IMR-90 (cell line): ENCODE measurements around the gene RALGPS1. TPM values are rescaled to one million over a fixed set of nuclear protein-coding genes. Genes with fewer than 3 reads are reported as not detected.

Experiments used
- ATAC-seq: fragments of 200-7000 bp; cut with Tn5 transposase; 2 replicates; pipeline ENCODE4 v1.9.1; 2020; ENCODE audit warnings: low read depth, mild to moderate bottlenecking, moderate library complexity
- BruUV-seq: library from RNA; stranded (reverse); fragments of 400-500 nt; replicated peaks from 2 replicates; lab custom pipeline; 2021; lab: Mats Ljungman, UMichigan
- CTCF ChIA-PET: fragments of 300-600 bp; formaldehyde crosslinking; extraction: SDS; loops from one replicate; lab custom pipeline; 2021; ENCODE audit warnings: antibody characterized with exemption; lab: Yijun Ruan, JAX
- POLR2A ChIA-PET: fragments of 300-600 bp; sonication (Branson Sonifier 250); formaldehyde crosslinking; loops from one replicate; lab custom pipeline; 2022; ENCODE audit warnings: antibody characterized with exemption; ENCODE audit not compliant: unreplicated experiment; lab: Charles Lee
- DNase-seq: peaks from one replicate; pipeline ENCODE4 v3.0.0; 2013
- H2AFZ ChIP-seq: replicated peaks from 2 replicates; pipeline ENCODE3; 2013; ENCODE audit warnings: low read length, mild to moderate bottlenecking; ENCODE audit not compliant: poor library complexity
- H2AK5ac ChIP-seq: 2 replicates; pipeline ENCODE4 v1.6.1; 2013; ENCODE audit warnings: low read depth, low read length, inconsistent platforms
- H2AK9ac ChIP-seq: replicated peaks from 2 replicates; pipeline ENCODE3; 2013; ENCODE audit warnings: mild to moderate bottlenecking, low read depth, low read length, moderate library complexity; ENCODE audit not compliant: poor library complexity
- H2BK120ac ChIP-seq: 2 replicates; pipeline ENCODE4 v1.6.1; 2013; ENCODE audit warnings: low read depth, low read length, inconsistent platforms
- H2BK15ac ChIP-seq: 3 replicates; pipeline ENCODE4 v1.6.1; 2013; ENCODE audit warnings: low read depth, low read length, inconsistent platforms
- H2BK20ac ChIP-seq: 2 replicates; pipeline ENCODE4 v1.6.1; 2013; ENCODE audit warnings: low read depth, mild to moderate bottlenecking, inconsistent platforms, low read length, moderate library complexity
- H2BK5ac ChIP-seq: 2 replicates; pipeline ENCODE4 v1.6.1; 2013; ENCODE audit warnings: mild to moderate bottlenecking, low read depth, low read length, inconsistent platforms; ENCODE audit not compliant: poor library complexity, severe bottlenecking
- H3K14ac ChIP-seq: replicated peaks from 2 replicates; pipeline ENCODE4 v1.6.1; 2013; ENCODE audit warnings: low read depth, low read length, inconsistent platforms
- H3K18ac ChIP-seq: 2 replicates; pipeline ENCODE4 v1.6.1; 2013; ENCODE audit warnings: low read depth, low read length, control low read depth
- H3K23ac ChIP-seq: 2 replicates; pipeline ENCODE4 v1.6.1; 2013; ENCODE audit warnings: low read depth, low read length, inconsistent platforms
- H3K27ac ChIP-seq: 2 replicates; pipeline ENCODE4 v1.5.1; 2013; ENCODE audit warnings: mild to moderate bottlenecking, control low read depth, low read length; ENCODE audit not compliant: insufficient read depth
- H3K27me3 ChIP-seq: 2 replicates; pipeline ENCODE4 v1.6.1; 2013; ENCODE audit warnings: low read length; ENCODE audit not compliant: control insufficient read depth, insufficient read depth
- H3K36me3 ChIP-seq: 2 replicates; pipeline ENCODE4 v1.6.1; 2013; ENCODE audit warnings: low read length, mixed read lengths; ENCODE audit not compliant: control insufficient read depth, insufficient read depth
- H3K4ac ChIP-seq: 2 replicates; pipeline ENCODE4 v1.6.1; 2013; ENCODE audit warnings: low read depth, low read length, inconsistent platforms
- H3K4me1 ChIP-seq: 2 replicates; pipeline ENCODE4 v1.6.1; 2013; ENCODE audit warnings: low read length, mixed read lengths; ENCODE audit not compliant: control insufficient read depth, insufficient read depth
- H3K4me2 ChIP-seq: 2 replicates; pipeline ENCODE4 v1.6.1; 2013; ENCODE audit warnings: low read depth, mild to moderate bottlenecking, control low read depth, low read length, moderate library complexity
- H3K4me3 ChIP-seq: 2 replicates; pipeline ENCODE4 v1.5.1; 2013; ENCODE audit warnings: low read depth, mild to moderate bottlenecking, control low read depth, low read length, moderate library complexity; ENCODE audit not compliant: insufficient read depth
- H3K56ac ChIP-seq: 2 replicates; pipeline ENCODE4 v1.6.1; 2013; ENCODE audit warnings: low read length, inconsistent platforms; ENCODE audit not compliant: insufficient read depth; ENCODE audit errors: extremely low read depth
- H3K79me1 ChIP-seq, 2 experiments: 2 replicates each; pipeline ENCODE4 v1.6.1; 2013; ENCODE audit warnings: low read length in 2 of 2, inconsistent platforms in 1 of 2, low read depth in 1 of 2
- H3K9ac ChIP-seq: 2 replicates; pipeline ENCODE4 v1.6.1; 2013; ENCODE audit warnings: low read depth, low read length, control low read depth
- H3K9me1 ChIP-seq: 2 replicates; pipeline ENCODE4 v1.6.1; 2013; ENCODE audit warnings: low read length, inconsistent platforms; ENCODE audit not compliant: insufficient read depth
- H3K9me3 ChIP-seq: 2 replicates; pipeline ENCODE4 v1.6.1; 2013; ENCODE audit warnings: low read length; ENCODE audit not compliant: control insufficient read depth, insufficient read depth
- H4K20me1 ChIP-seq: 2 replicates; pipeline ENCODE4 v1.6.1; 2013; ENCODE audit warnings: low read length, inconsistent platforms; ENCODE audit not compliant: insufficient read depth
- H4K5ac ChIP-seq: 2 replicates; pipeline ENCODE4 v1.6.1; 2013; ENCODE audit warnings: mild to moderate bottlenecking, low read depth, low read length, control low read depth
- H4K8ac ChIP-seq, 2 experiments: 2 replicates each; pipeline ENCODE4 v1.6.1; 2013; ENCODE audit warnings: low read depth in 2 of 2, low read length in 2 of 2, control low read depth in 1 of 2, inconsistent platforms in 1 of 2
- H4K91ac ChIP-seq: 2 replicates; pipeline ENCODE4 v1.6.1; 2013; ENCODE audit warnings: low read depth, low read length, inconsistent platforms; ENCODE audit not compliant: insufficient read depth
- BHLHE40 ChIP-seq: fragments of 150-350 bp; IDR thresholded peaks from 2 replicates; pipeline ENCODE4 v1.6.1; 2016; ENCODE audit warnings: mild to moderate bottlenecking, low read depth, low read length
- CEBPB ChIP-seq: IDR thresholded peaks from 2 replicates; pipeline ENCODE4 v1.6.1; 2012; ENCODE audit warnings: low read depth, low read length, improper control_type of control experiment
- CHD1 ChIP-seq: IDR thresholded peaks from 2 replicates; pipeline ENCODE4 v1.6.1; 2012; ENCODE audit warnings: low read depth, low read length, improper control_type of control experiment
- ELK1 ChIP-seq: fragments of 150-350 bp; IDR thresholded peaks from 2 replicates; pipeline ENCODE4 v1.6.1; 2016; ENCODE audit warnings: low read depth, mild to moderate bottlenecking, low read length, moderate library complexity, borderline replicate concordance
- FOS ChIP-seq: fragments of 150-350 bp; IDR thresholded peaks from 2 replicates; pipeline ENCODE4 v1.6.1; 2016; ENCODE audit warnings: low read depth, low read length
- MAFK ChIP-seq: IDR thresholded peaks from 2 replicates; pipeline ENCODE4 v1.6.1; 2012; ENCODE audit warnings: low read depth, low read length, improper control_type of control experiment
- MAZ ChIP-seq: IDR thresholded peaks from 2 replicates; pipeline ENCODE4 v1.6.1; 2012; ENCODE audit warnings: low read depth, mild to moderate bottlenecking, low read length, improper control_type of control experiment, moderate library complexity, borderline replicate concordance
- MXI1 ChIP-seq: IDR thresholded peaks from 2 replicates; pipeline ENCODE4 v1.6.1; 2012; ENCODE audit warnings: low read depth, mild to moderate bottlenecking, low read length, moderate library complexity, borderline replicate concordance
- NFE2L2 ChIP-seq: fragments of 150-350 bp; IDR thresholded peaks from 2 replicates; pipeline ENCODE4 v1.6.1; 2016; ENCODE audit warnings: low read depth, mild to moderate bottlenecking, low read length
- POLR2A ChIP-seq: IDR thresholded peaks from 2 replicates; pipeline ENCODE4 v1.6.1; 2012; ENCODE audit warnings: mild to moderate bottlenecking, low read depth, low read length
- RAD21 ChIP-seq: IDR thresholded peaks from 2 replicates; pipeline ENCODE4 v1.6.1; 2012; ENCODE audit warnings: low read length, improper control_type of control experiment
- RCOR1 ChIP-seq: IDR thresholded peaks from 2 replicates; pipeline ENCODE4 v1.6.1; 2012; ENCODE audit warnings: mild to moderate bottlenecking, low read length, improper control_type of control experiment; ENCODE audit not compliant: insufficient replicate concordance
- RFX5 ChIP-seq: IDR thresholded peaks from 2 replicates; pipeline ENCODE4 v1.8.0; 2012; ENCODE audit warnings: low read depth, mild to moderate bottlenecking, low read length, moderate library complexity
- SMC3 ChIP-seq: fragments of 150-350 bp; IDR thresholded peaks from 2 replicates; pipeline ENCODE4 v1.6.1; 2016; ENCODE audit warnings: low read depth, mild to moderate bottlenecking, antibody characterized with exemption, low read length, moderate library complexity
- USF2 ChIP-seq: fragments of 150-350 bp; IDR thresholded peaks from 2 replicates; pipeline ENCODE4 v1.6.1; 2017; ENCODE audit warnings: mild to moderate bottlenecking, antibody characterized with exemption, low read length, low read depth
- WGBS, 2 experiments: methylation state at CpG; one replicate each; pipeline versions ENCODE4 v1.1.5 to v1.1.7; 2013; ENCODE audit warnings: missing lambda C conversion rate in 2 of 2; ENCODE audit not compliant: insufficient read length in 1 of 2; ENCODE audit errors: extremely low coverage in 2 of 2; 5-methylcytosine and 5-hydroxymethylcytosine counted together
- dilution Hi-C: fragments of 300-500 bp; cut with HindIII; formaldehyde crosslinking; loops from one replicate; pipeline ENCODE4 v1.14.3; 2018; ENCODE audit warnings: low sequenced_read_pairs; ENCODE audit not compliant: unreplicated experiment
- in situ Hi-C: fragments of 300-500 bp; cut with MboI; formaldehyde crosslinking; loops from 3 replicates; pipeline ENCODE4 v1.14.3; 2019; ENCODE audit warnings: low sequenced_read_pairs, inconsistent platforms, mixed read lengths
- intact Hi-C: fragments of 100-400 bp; cut with micrococcal nuclease; formaldehyde crosslinking; loops from 2 replicates; pipeline ENCODE4 v1.10.0; 2022
- polyA plus RNA-seq, 3 experiments: library from polyadenylated mRNA; depleted of rRNA; stranded (reverse); fragments of >200 nt; gene quantifications; 2 replicates each; pipeline ENCODE4 v1.2.3, GENCODE V29; 2012; ENCODE audit warnings: low replicate concordance in 1 of 3
- total RNA-seq: library from RNA; depleted of rRNA; stranded (reverse); fragments of >200 nt; gene quantifications from 2 replicates; pipeline ENCODE4 v1.2.3, GENCODE V29; 2012
- TF ChIP-seq, protein P1 (sequence below): conservative IDR thresholded peaks from 2 replicates; pipeline ENCODE4 v1.5.1; 2012; ENCODE audit warnings: mild to moderate bottlenecking, low read depth, low read length, improper control_type of control experiment

Gene RALGPS1
- total and polyA plus RNA-seq, 2 of the 4 experiments (the other 2 are of a cell fraction): 0.90 to 2.8 TPM

DNA sequence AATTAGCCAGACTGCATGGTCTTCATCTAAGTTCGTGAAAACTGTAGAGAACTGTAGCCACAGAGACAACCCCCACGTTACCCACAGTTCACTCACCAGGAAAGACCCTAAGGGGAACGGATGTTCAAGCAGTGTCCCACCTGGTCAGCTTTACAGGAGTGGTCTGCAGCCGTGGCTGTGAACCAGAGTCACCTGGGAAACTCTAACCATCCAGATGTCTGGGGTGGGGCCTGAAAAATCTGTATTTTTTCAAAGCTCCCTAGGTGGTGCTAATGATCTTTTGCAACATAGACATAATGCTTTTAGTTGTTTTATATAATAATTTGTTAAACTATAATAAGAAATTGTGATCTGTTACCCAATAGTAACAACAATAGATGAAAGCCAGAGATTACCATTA, 255.5 kb downstream of the RALGPS1 start:
- H4K5ac ChIP-seq: no peak overlapping the region
- H3K9me1 ChIP-seq: 0 out of 2 replicates have a peak, but pooled peaks cover 3% of the 10 kb centered on the region
- dilution Hi-C loops (no loop called here), in situ Hi-C loops (no loop called here), intact Hi-C loops (no loop called here)
- H2BK15ac ChIP-seq: no peak overlapping the region
- H3K18ac ChIP-seq: no peak overlapping the region
- H3K9ac ChIP-seq: no peak overlapping the region
- H3K4me1 ChIP-seq: peaks cover 3% of the 10 kb centered on the region
- H3K4me2 ChIP-seq: no peak overlapping the region
- no peaks in the 10 kb centered on the region for H3K9me3 ChIP-seq
- no peak overlapping the region for H3K56ac ChIP-seq
- H3K36me3 ChIP-seq: no peaks in the 10 kb centered on the region
- H2AFZ ChIP-seq: no peak overlapping the region
- BruUV-seq: no TSS peak
- no peaks in the 10 kb centered on the region for H3K27me3 ChIP-seq
- H2BK20ac ChIP-seq: no peak overlapping the region
- H2AK9ac ChIP-seq: no peak overlapping the region
- DNase-seq: no peak
- H3K27ac ChIP-seq: no peak overlapping the region
- CTCF ChIA-PET: no interaction called here
- no peaks in the 10 kb centered on the region for H3K79me1 ChIP-seq
- H2BK120ac ChIP-seq: no peak overlapping the region
- no peak overlapping the region for H3K14ac ChIP-seq
- H2BK5ac ChIP-seq: no peak overlapping the region
- no peaks in the 10 kb centered on the region for H4K20me1 ChIP-seq
- WGBS, 2 experiments: no CpG with 5 or more reads among the region's 4 CpGs
- POLR2A ChIA-PET: no interaction called here
- no peak overlapping the region for H4K91ac ChIP-seq
- H3K4ac ChIP-seq: no peak overlapping the region
- ATAC-seq: no peak
- no peak overlapping the region for H3K23ac ChIP-seq
- no peak overlapping the region for H4K8ac ChIP-seq
- H2AK5ac ChIP-seq: no peak overlapping the region
- no peak overlapping the region for H3K4me3 ChIP-seq
- TF ChIP-seq BHLHE40: no peak
- no peak for TF ChIP-seq CEBPB
- no peak for TF ChIP-seq RCOR1
- no peak for TF ChIP-seq USF2
- TF ChIP-seq FOS: no peak
- TF ChIP-seq, protein P1, sequence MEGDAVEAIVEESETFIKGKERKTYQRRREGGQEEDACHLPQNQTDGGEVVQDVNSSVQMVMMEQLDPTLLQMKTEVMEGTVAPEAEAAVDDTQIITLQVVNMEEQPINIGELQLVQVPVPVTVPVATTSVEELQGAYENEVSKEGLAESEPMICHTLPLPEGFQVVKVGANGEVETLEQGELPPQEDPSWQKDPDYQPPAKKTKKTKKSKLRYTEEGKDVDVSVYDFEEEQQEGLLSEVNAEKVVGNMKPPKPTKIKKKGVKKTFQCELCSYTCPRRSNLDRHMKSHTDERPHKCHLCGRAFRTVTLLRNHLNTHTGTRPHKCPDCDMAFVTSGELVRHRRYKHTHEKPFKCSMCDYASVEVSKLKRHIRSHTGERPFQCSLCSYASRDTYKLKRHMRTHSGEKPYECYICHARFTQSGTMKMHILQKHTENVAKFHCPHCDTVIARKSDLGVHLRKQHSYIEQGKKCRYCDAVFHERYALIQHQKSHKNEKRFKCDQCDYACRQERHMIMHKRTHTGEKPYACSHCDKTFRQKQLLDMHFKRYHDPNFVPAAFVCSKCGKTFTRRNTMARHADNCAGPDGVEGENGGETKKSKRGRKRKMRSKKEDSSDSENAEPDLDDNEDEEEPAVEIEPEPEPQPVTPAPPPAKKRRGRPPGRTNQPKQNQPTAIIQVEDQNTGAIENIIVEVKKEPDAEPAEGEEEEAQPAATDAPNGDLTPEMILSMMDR: no peak
- no peak for TF ChIP-seq MXI1
- no peak for TF ChIP-seq ELK1
- no peak for TF ChIP-seq POLR2A
- no peak for TF ChIP-seq CHD1
- no peak for TF ChIP-seq NFE2L2
- no peak for TF ChIP-seq RAD21
- TF ChIP-seq MAFK: no peak
- no peak for TF ChIP-seq SMC3
- TF ChIP-seq MAZ: no peak
- TF ChIP-seq RFX5: no peak
